Activated CD4-positive, alpha-beta T cell treated with anti-CD3 and anti-CD28 coated beads, Interleukin-2, amount 50 U/mL, for 16 hours (primary cell): ENCODE data around the gene C19orf25.
"Not testable (repeated sequence)": the region's sequence is repeated elsewhere in the genome, so short reads cannot be mapped to it uniquely, and the experiment has no call there.

Experiments used
- DNase-seq: peaks from one replicate; pipeline ENCODE4 v3.0.0-alpha.2; 2020

The C19orf25 gene

GRCh38 chr19:1445932-1446712 is 32.9 kb downstream of the C19orf25 start:
- no peak for DNase-seq

- peak; percentile 83 for DNase-seq
These were observed 33.7 kb downstream of the C19orf25 start for GRCh38 chr19:1445185-1445931.

GRCh38 chr19:1441677-1442438 is 37.2 kb downstream of the C19orf25 start:
- DNase-seq = no peak

GRCh38 chr19:1441022-1441426 is 38.0 kb downstream of the C19orf25 start:
- DNase-seq = no peak

- no peak for DNase-seq
These were observed 38.6 kb downstream of the C19orf25 start for GRCh38 chr19:1440418-1440801.

- not testable (repeated sequence) for DNase-seq
These were observed 39.2 kb downstream of the C19orf25 start for GRCh38 chr19:1439525-1440417.

- no peak for DNase-seq
These were observed 40.1 kb downstream of the C19orf25 start for GRCh38 chr19:1438933-1439354.

- DNase-seq = peak; percentile 96
These were observed 40.7 kb downstream of the C19orf25 start, which contains the start of gene RPS15 for GRCh38 chr19:1438035-1438932. RPS15 (plus strand) TSS chr19:1438396; CDS start chr19:1438426, 30 bp downstream.

GRCh38 chr19:1437609-1438008 is 41.4 kb downstream of the C19orf25 start:
- DNase-seq = no peak

- no peak for DNase-seq
These were observed 43.5 kb downstream of the C19orf25 start for GRCh38 chr19:1435378-1435989.

GRCh38 chr19:1434577-1435060 is 44.4 kb downstream of the C19orf25 start:
- no peak for DNase-seq

GRCh38 chr19:1434040-1434366 is 45.0 kb downstream of the C19orf25 start:
- DNase-seq = no peak

GRCh38 chr19:1433119-1434039 is 45.6 kb downstream of the C19orf25 start:
- DNase-seq = no peak

- DNase-seq = no peak
These were observed 46.5 kb downstream of the C19orf25 start for GRCh38 chr19:1432507-1432887.

- no peak for DNase-seq
These were observed 47.1 kb downstream of the C19orf25 start for GRCh38 chr19:1431759-1432506.

- DNase-seq = no peak
These were observed 48.8 kb downstream of the C19orf25 start for GRCh38 chr19:1430246-1430645.

GRCh38 chr19:1429750-1430149 is 49.3 kb downstream of the C19orf25 start:
- no peak for DNase-seq

GRCh38 chr19:1428738-1429391 is 50.1 kb downstream of the C19orf25 start:
- no peak for DNase-seq
